ENCODE measurements around the gene UBE3C. TPM values are rescaled to one million over a fixed set of nuclear protein-coding genes. Genes with fewer than 3 reads are reported as not detected.

Gene UBE3C
- total RNA-seq, 4 donors from 2014 or later = 62.6 to 91.8 (median 73.7) TPM

GRCh38 chr7:157149317-157149716 is 10.6 kb downstream of the UBE3C start:
- TF ChIP-seq, protein P1, sequence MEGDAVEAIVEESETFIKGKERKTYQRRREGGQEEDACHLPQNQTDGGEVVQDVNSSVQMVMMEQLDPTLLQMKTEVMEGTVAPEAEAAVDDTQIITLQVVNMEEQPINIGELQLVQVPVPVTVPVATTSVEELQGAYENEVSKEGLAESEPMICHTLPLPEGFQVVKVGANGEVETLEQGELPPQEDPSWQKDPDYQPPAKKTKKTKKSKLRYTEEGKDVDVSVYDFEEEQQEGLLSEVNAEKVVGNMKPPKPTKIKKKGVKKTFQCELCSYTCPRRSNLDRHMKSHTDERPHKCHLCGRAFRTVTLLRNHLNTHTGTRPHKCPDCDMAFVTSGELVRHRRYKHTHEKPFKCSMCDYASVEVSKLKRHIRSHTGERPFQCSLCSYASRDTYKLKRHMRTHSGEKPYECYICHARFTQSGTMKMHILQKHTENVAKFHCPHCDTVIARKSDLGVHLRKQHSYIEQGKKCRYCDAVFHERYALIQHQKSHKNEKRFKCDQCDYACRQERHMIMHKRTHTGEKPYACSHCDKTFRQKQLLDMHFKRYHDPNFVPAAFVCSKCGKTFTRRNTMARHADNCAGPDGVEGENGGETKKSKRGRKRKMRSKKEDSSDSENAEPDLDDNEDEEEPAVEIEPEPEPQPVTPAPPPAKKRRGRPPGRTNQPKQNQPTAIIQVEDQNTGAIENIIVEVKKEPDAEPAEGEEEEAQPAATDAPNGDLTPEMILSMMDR (IDR thresholded peaks at IDR 0.05; ENCODE audit: low read depth) = no peak

DNA sequence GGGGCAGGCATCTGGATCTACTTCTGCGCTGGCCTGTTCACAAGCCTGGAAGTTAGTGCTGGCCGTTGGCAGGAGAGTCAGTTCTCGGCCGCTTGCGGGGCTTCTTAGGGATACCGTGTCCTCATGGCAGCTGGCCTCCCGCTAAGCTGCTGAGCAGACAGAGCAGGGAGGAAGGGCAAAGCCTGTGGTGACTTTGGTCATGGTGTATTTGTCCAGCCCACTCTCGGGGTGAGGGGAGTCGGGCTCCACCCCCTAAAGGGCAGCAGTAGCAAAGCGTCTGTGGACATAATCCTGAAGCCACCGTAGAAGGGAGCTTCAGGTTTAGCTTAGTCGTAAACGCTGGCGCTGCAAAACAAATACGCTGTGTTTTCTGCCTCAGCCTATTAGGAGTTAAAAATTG is 12.2 kb downstream of the UBE3C start:
- TF ChIP-seq, protein P1 (IDR thresholded peaks at IDR 0.05; ENCODE audit: low read depth) = no peak

- TF ChIP-seq, protein P1 (IDR thresholded peaks at IDR 0.05; ENCODE audit: low read depth) = no peak
These were observed 13.1 kb downstream of the UBE3C start for GRCh38 chr7:157151626-157152339.

DNA sequence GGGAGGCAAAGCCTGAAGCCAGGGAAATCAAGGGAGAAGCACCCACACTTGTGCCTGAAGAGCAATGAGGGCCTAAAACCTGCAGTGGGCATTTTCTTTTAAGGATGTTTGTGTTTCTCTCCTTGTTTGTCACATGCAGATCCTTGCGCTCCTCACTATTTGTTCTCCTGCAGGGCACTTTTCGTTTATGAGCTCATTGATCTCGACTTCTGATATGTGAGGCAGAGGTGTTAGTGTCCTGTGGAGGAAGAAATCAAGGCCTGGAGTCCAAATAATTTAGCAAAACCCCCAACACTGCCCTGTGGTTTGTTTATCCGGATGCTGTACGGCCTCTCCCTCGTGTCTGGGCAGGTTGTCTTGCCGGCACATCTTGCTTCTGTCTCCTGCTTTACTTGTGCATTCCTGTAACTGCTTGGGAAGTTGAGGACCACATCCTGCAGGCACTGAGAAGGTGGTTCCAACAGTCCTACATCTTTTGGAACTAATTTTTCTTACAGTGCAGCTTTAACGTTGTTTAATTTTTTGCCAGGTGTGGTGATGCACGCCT is 13.7 kb downstream of the UBE3C start:
- TF ChIP-seq, protein P1 (IDR thresholded peaks at IDR 0.05; ENCODE audit: low read depth) = no peak

DNA sequence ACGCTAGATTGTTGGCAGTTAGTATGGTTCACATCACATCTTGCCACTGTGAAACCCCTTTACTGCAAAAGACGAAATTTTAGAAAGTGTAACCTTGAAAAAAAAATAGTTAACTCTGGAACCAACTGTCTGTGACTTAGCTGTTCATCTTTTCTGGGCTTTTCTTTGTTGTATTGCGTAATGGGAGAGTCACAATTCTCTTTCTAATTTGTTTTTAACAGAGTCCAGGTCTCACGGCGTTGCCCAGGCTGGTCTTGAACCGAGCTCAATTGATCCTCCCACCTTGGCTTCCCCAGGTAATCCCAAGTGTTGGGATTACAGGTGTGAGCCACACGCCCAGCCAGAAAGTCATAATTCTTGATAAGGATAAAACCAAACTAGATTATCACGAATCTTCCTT is 14.5 kb downstream of the UBE3C start:
- TF ChIP-seq, protein P1 (IDR thresholded peaks at IDR 0.05; ENCODE audit: low read depth) = no peak

DNA sequence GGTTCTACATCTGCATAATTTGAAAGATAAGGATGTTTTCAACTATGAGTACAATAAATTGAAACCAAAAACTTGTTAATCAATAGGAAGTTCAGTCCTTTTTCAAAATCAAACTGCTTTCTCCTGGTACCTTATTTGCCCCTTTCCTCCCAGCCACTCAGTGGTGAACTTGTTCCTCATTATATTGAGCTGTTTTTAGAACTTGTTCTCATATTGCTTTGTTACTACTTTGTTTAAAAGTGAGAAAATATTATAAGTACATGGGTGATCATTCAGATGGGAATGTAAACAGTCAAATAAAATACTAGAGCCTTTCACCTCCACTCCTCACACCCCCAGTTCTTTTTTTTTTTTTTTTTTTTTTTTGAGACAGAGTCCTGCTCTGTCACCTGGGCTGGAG is 17.2 kb downstream of the UBE3C start:
- TF ChIP-seq, protein P1 (IDR thresholded peaks at IDR 0.05; ENCODE audit: low read depth) = no peak

DNA sequence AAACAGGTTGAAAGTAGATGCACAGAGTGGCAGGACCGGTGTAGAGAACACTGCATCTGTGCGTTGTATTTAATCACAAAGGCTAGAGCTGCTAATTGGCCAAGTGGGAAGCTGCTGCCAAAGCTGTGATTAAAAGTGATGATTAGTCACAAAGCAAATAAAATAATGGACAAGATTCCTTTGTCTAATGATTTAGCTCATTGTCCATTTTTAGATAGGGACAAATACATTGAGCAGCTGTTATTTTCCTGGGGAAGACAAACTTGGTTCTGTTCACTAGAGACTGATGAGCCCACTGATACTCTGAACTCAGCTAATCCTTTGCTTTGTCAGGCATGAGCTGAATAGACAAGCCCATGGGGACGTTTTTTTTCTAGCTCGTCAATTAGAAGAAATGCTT is 19.7 kb downstream of the UBE3C start:
- TF ChIP-seq, protein P1 (IDR thresholded peaks at IDR 0.05; ENCODE audit: low read depth) = no peak
